Pancreas (tissue), 10 donors: Measurements from ENCODE around the gene MICOS13. TPM values are rescaled to one million over a fixed set of nuclear protein-coding genes. Genes with fewer than 3 reads are reported as not detected.
A peak's percentile ranks its signal among the peaks of the same experiment; 100 is the strongest.

Experiments
- ATAC-seq, 4 donors: fragments of 200-7000 bp; cut with Tn5 transposase; one replicate each; pipeline versions ENCODE4 v1.8.0 to v1.9.1; 2020; ENCODE audit warnings: mild to moderate bottlenecking in 4 of 4, moderate library complexity in 4 of 4
- DNase-seq, 6 donors: peaks; one replicate each; pipeline ENCODE4 v3.0.0-alpha.2; 2020
- FAIRE-seq: peaks from 2 replicates; lab custom pipeline; 2012; peaks lifted over from hg19 to GRCh38; lab: Jason Lieb, UNC
- H3K27ac ChIP-seq, 4 donors: fragments of 200-600 bp; sonication (generic); 1 replicate in 3 of 4; 2 replicates in 1 of 4; pipeline versions ENCODE4 v1.5.0 to v1.8.0; 2020
- H3K27me3 ChIP-seq, 4 donors: fragments of 200-600 bp; one replicate each; pipeline ENCODE4 v1.8.0; 2021
- H3K36me3 ChIP-seq, 3 donors: fragments of 200-600 bp; sonication (generic) in 1 of 3; one replicate each; pipeline versions ENCODE4 v1.5.0 to v1.8.0; 2020 to 2021
- H3K4me1 ChIP-seq, 3 donors: fragments of 200-600 bp; one replicate each; pipeline ENCODE4 v1.8.0; 2021
- H3K4me3 ChIP-seq, 4 donors: fragments of 200-600 bp; sonication (generic) in 2 of 4; one replicate each; pipeline versions ENCODE4 v1.5.0 to v1.8.0; 2020 to 2021
- H3K9me3 ChIP-seq, 4 donors: fragments of 200-600 bp; one replicate each; pipeline ENCODE4 v1.8.0; 2021
- CTCF ChIP-seq, 4 donors: fragments of 200-600 bp; sonication (generic) in 3 of 4; IDR thresholded peaks; one replicate each; pipeline versions ENCODE4 v1.5.0 to v1.8.0; 2021; ENCODE audit warnings: antibody characterized with exemption in 4 of 4
- WGBS, 2 donors: extraction: QIAGEN DNeasy Blood & Tissue Kit; methylation state at CpG; one replicate each; pipeline ENCODE4 v1.1.7; 2013; 5-methylcytosine and 5-hydroxymethylcytosine counted together
- intact Hi-C, 3 donors: fragments of 100-400 bp; cut with DNase I; formaldehyde crosslinking; loops; one replicate each; pipeline versions ENCODE4 v1.11.1 to v1.14.2; 2022
- polyA plus RNA-seq, 2 donors: library from polyadenylated mRNA; stranded (reverse); fragments of 200-250 nt; gene quantifications; one replicate each; pipeline ENCODE4 v1.2.3, GENCODE V29; 2013
- total RNA-seq, 6 donors: library from RNA; stranded (reverse); fragmentation: NEBNext Ultra II Directional in 4 of 6; extraction: Animal tissue kit (Norgen Biotek cat#: 25700) in 4 of 6; gene quantifications; one replicate each; pipeline versions ENCODE4 v1.2.1 to v1.2.4, GENCODE V29; 2021 to 2023
- donor health status: healthy with polysubstance abuse.
- donor health status: DM: no; HTN: no; CAD: no; lungs with moderate emphysema.
- donor health status: DM: no; HTN: no; CAD: no.
- donor health status: control.
- donor health status: control.
- donor health status: Bipolar disorder and iron deficiency.
- donor health status: DM: yes; HTN: yes; CAD: no.
- donor health status: DM: no; HTN: no; CAD: no.
- donor health status: DM: no; HTN: no; CAD: no.
- donor health status: DM: yes; HTN: yes; CAD: no.

Gene MICOS13
- total and polyA plus RNA-seq, 8 donors = 14.0 to 77.5 (median 24.7) TPM

- Histone ChIP-seq H3K9me3 (no peaks in the 10 kb centered on the region), H3K27ac (no peak overlapping the region), H3K36me3 (no peaks in the 10 kb centered on the region), H3K4me3 (no peak overlapping the region), H3K27me3 (no peaks in the 10 kb centered on the region), H3K4me1 (peaks cover 0 to 3% (median 0%) of the 10 kb centered on the region in 3 donors)
- TF ChIP-seq CTCF (IDR thresholded peaks at IDR 0.05) = no peak
- peak in 1 of 6 donors; percentile 14 for DNase-seq
- no peak for FAIRE-seq
- no peak for ATAC-seq
- 88 to 91% methylated on average over 10 of the region's 10 CpGs for WGBS, 2 donors
- intact Hi-C loops = no loop called here
Observed at GRCh38 chr19:5683177-5683886, 3.0 kb upstream of the MICOS13 start.

GRCh38 chr19:5682107-5682482, 1.8 kb upstream of the MICOS13 start:
- Histone ChIP-seq H3K36me3 (no peaks in the 10 kb centered on the region), H3K27me3 (no peaks in the 10 kb centered on the region), H3K4me1 (no peaks in the 10 kb centered on the region), H3K9me3 (no peaks in the 10 kb centered on the region), H3K4me3 (no peak overlapping the region), H3K27ac (no peak overlapping the region)
- FAIRE-seq (no peak), ATAC-seq (no peak), DNase-seq (no peak)
- 88% methylated on average over 3 of the region's 3 CpGs for WGBS, 2 donors
- intact Hi-C loops = no loop called here
- TF ChIP-seq CTCF (IDR thresholded peaks at IDR 0.05) = no peak

GRCh38 chr19:5681391-5682106, 1.2 kb upstream of the MICOS13 start:
- H3K9me3 ChIP-seq = no peaks in the 10 kb centered on the region
- no peak for ATAC-seq

GRCh38 chr19:5680084-5680436, 256 bp downstream of the MICOS13 start:
- H3K27me3 ChIP-seq = no peaks in the 10 kb centered on the region
- no peak for FAIRE-seq
- intact Hi-C loops = no loop called here
- TF ChIP-seq CTCF (IDR thresholded peaks at IDR 0.05) = no peak
- no peaks in the 10 kb centered on the region for H3K4me1 ChIP-seq
- H3K9me3 ChIP-seq = no peaks in the 10 kb centered on the region
- peak overlapping the region; percentile 77 to 89 (median 88) for H3K27ac ChIP-seq
- WGBS, 2 donors = 0% methylated on average over 23 of the region's 23 CpGs
- H3K4me3 ChIP-seq = peak overlapping the region; percentile 46 to 93 (median 84)
- no peaks in the 10 kb centered on the region for H3K36me3 ChIP-seq
- peak; percentile 1 to 3 (median 2) for ATAC-seq
- peak in 1 of 6 donors; percentile 80 for DNase-seq

More at GRCh38 chr19:5681391-5682106, 1.2 kb upstream of the MICOS13 start:
- H3K27me3 ChIP-seq = no peaks in the 10 kb centered on the region
- H3K27ac ChIP-seq = peak overlapping the region in 1 of 4 donors; percentile 77
- intact Hi-C loops = no loop called here
- peak overlapping the region; percentile 46 to 93 (median 84) for H3K4me3 ChIP-seq
- WGBS, 2 donors = 58 to 72% methylated on average over 15 to 17 of the region's 17 CpGs
- TF ChIP-seq CTCF (IDR thresholded peaks at IDR 0.05) = no peak
- DNase-seq (peak in 1 of 6 donors; percentile 40), FAIRE-seq (no peak)
- no peaks in the 10 kb centered on the region for H3K36me3 ChIP-seq
- no peaks in the 10 kb centered on the region for H3K4me1 ChIP-seq
